Activated CD8-positive, alpha-beta T cell treated with anti-CD3 and anti-CD28 coated beads for 36 hours (primary cell): ENCODE results near the gene HSF4. TPM values are rescaled to one million over a fixed set of nuclear protein-coding genes. Genes with fewer than 3 reads are reported as not detected.
A peak's percentile ranks its signal among the peaks of the same experiment; 100 is the strongest.

ENCODE experiments used
- ATAC-seq: fragments of 200-7000 bp; cut with Tn5 transposase; one replicate; pipeline ENCODE4 v1.10.0; 2021; ENCODE audit warnings: mild to moderate bottlenecking, moderate library complexity
- CTCF ChIA-PET: fragments of 350-600 bp; sonication (Branson Sonifier 250); formaldehyde crosslinking; loops from one replicate; lab custom pipeline; 2021; ENCODE audit warnings: antibody characterized with exemption; lab: Charles Lee
- POLR2A ChIA-PET: fragments of 350-600 bp; sonication (Branson Sonifier 250); formaldehyde crosslinking; loops from one replicate; lab custom pipeline; 2021; ENCODE audit warnings: antibody characterized with exemption; lab: Charles Lee
- DNase-seq: peaks from one replicate; pipeline ENCODE4 v3.0.0-alpha.2; 2020
- H3K27ac Mint-ChIP-seq: one replicate; pipeline ENCODE4 v1.8.0; 2021; ENCODE audit warnings: mild to moderate bottlenecking, mixed read lengths
- H3K27me3 Mint-ChIP-seq: one replicate; pipeline ENCODE4 v1.8.0; 2021; ENCODE audit warnings: mixed read lengths
- H3K36me3 Mint-ChIP-seq: one replicate; pipeline ENCODE4 v1.8.0; 2021; ENCODE audit warnings: low read depth, mixed read lengths
- H3K4me1 Mint-ChIP-seq: one replicate; pipeline ENCODE4 v1.8.0; 2021; ENCODE audit warnings: low read depth, mixed read lengths
- H3K4me3 Mint-ChIP-seq: one replicate; pipeline ENCODE4 v1.8.0; 2021; ENCODE audit warnings: mild to moderate bottlenecking, moderate library complexity, mixed read lengths
- H3K9me3 Mint-ChIP-seq: one replicate; pipeline ENCODE4 v1.8.0; 2021; ENCODE audit warnings: mixed read lengths
- intact Hi-C: fragments of 100-400 bp; cut with micrococcal nuclease; formaldehyde crosslinking; loops from one replicate; pipeline ENCODE4 v1.10.0; 2022
- total RNA-seq, 2 experiments: library from RNA; stranded (reverse); gene quantifications; one replicate each; pipeline ENCODE4 v1.2.3, GENCODE V29; 2021
- TF ChIP-seq, protein P1 (sequence below): fragments of 200-600 bp; IDR thresholded peaks from one replicate; pipeline ENCODE4 v1.8.0; 2022; ENCODE audit warnings: antibody characterized with exemption, mild to moderate bottlenecking

The HSF4 gene
- total RNA-seq, 2 experiments from 2014 or later, result 56.0 to 73.3 TPM

DNA sequence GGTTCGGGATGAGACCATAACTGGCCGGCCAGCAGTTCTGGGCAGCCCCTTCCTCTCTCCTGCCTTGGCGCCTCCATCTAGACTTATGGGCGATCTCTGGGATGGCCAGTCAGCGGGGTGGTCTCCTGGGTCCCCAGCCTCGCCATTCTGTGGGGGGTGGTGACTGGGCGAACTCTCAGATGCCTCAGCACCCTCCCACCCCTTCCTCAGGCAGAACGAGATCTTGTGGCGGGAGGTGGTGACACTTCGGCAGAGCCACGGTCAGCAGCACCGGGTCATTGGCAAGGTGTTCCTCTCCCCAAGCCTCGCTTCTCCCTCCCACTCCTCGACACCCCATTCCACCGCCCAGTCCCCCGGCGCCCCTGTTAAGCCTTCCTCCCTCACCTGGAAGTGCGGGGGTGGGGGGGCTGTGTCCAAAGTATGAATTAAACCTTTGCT, 1.6 kb downstream of the HSF4 start:
- Mint-ChIP-seq H3K27me3 (peaks cover 72% of the 10 kb centered on the region), H3K9me3 (no peaks in the 10 kb centered on the region), H3K36me3 (peaks cover 17% of the 10 kb centered on the region), H3K4me3 (peak overlapping the region; percentile 46), H3K27ac (no peak overlapping the region), H3K4me1 (peaks cover 53% of the 10 kb centered on the region)
- TF ChIP-seq, protein P1, sequence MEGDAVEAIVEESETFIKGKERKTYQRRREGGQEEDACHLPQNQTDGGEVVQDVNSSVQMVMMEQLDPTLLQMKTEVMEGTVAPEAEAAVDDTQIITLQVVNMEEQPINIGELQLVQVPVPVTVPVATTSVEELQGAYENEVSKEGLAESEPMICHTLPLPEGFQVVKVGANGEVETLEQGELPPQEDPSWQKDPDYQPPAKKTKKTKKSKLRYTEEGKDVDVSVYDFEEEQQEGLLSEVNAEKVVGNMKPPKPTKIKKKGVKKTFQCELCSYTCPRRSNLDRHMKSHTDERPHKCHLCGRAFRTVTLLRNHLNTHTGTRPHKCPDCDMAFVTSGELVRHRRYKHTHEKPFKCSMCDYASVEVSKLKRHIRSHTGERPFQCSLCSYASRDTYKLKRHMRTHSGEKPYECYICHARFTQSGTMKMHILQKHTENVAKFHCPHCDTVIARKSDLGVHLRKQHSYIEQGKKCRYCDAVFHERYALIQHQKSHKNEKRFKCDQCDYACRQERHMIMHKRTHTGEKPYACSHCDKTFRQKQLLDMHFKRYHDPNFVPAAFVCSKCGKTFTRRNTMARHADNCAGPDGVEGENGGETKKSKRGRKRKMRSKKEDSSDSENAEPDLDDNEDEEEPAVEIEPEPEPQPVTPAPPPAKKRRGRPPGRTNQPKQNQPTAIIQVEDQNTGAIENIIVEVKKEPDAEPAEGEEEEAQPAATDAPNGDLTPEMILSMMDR, result no peak
- intact Hi-C loops, result no loop called here
- CTCF ChIA-PET, result interaction anchor here (0.9 to 16.0 kb wide), 3 partner anchors 8 to 19 kb away, joined by 3 to 209 read pairs (median 4); partner anchors contain the start of genes B3GNT9, FBXL8, HSF4 and TRADD
- DNase-seq (peak; percentile 35), ATAC-seq (no peak)
- POLR2A ChIA-PET, result interaction anchor here (1.4 to 3.7 kb wide), 3 partner anchors 8 to 14 kb away, joined by 4 to 23 read pairs (median 5); no protein-coding TSS in a partner anchor

DNA sequence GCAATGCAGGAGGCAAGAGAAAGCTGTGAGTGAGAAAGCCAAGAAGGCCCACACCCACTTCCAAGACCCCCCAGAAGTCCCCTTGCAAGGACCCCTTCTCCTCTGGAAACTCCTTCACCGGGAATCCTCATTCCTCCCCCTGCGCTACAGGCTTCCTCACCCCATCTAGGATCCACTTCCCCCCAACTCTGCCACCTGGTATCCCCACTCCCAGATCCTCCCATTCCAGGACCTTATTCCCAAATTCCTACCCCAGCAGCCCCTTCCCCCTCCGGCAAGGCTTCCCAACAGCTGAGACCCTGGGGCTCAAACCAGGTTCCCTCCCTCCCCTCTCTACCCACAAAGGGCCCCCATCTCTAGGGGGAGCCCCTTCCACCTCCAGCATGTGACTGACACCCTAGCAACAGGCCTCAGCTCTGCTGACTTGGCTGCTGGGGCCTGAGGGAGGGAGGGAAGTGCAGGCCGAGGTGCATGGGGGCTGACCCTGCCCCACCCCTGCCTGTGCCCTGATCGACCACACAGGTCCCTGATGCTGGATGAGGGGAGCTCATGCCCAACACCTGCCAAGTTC, 2.1 kb downstream of the HSF4 start:
- intact Hi-C loops, result no loop called here
- ATAC-seq, result no peak
- peak; percentile 55 for DNase-seq
- Mint-ChIP-seq H3K4me3 (peak overlapping the region; percentile 46), H3K4me1 (peaks cover 55% of the 10 kb centered on the region), H3K27me3 (peaks cover 75% of the 10 kb centered on the region), H3K36me3 (peaks cover 16% of the 10 kb centered on the region), H3K27ac (no peak overlapping the region), H3K9me3 (no peaks in the 10 kb centered on the region)
- ChIA-PET CTCF (interaction anchor here (0.9 to 16.0 kb wide), 3 partner anchors 9 to 18 kb away, joined by 3 to 209 read pairs (median 4); partner anchors contain the start of genes B3GNT9, FBXL8, HSF4 and TRADD), POLR2A (interaction anchor here (1.1 to 3.7 kb wide), 4 partner anchors 8 to 137 kb away, joined by 3 to 23 read pairs (median 4); no protein-coding TSS in a partner anchor)
- TF ChIP-seq, protein P1, result no peak

DNA sequence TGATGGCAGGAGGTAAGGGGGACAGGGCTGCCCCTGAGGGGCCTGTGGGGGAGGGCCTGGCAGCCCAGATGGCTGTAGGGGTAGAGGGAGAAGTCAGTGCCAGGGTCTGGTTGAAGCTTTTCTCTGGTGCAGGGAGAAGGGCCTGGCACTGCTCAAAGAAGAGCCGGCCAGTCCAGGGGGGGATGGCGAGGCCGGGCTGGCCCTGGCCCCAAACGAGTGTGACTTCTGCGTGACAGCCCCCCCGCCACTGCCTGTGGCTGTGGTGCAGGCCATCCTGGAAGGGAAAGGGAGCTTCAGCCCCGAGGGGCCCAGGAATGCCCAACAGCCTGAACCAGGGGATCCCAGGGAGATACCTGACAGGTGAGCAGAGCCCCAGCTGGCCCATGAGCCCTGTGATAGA, 3.0 kb downstream of the HSF4 start:
- DNase-seq (no peak), ATAC-seq (no peak)
- ChIA-PET CTCF (interaction anchor here (1.3 to 16.0 kb wide), 4 partner anchors 9 to 16 kb away, joined by 3 to 209 read pairs (median 20); partner anchors contain the start of genes B3GNT9, FBXL8, HSF4 and MATCAP1), POLR2A (interaction anchor here (1.1 to 3.7 kb wide), 4 partner anchors 9 to 138 kb away, joined by 3 to 23 read pairs (median 4); no protein-coding TSS in a partner anchor)
- TF ChIP-seq, protein P1, result no peak
- H3K9me3 Mint-ChIP-seq, result no peaks in the 10 kb centered on the region
- H3K4me3 Mint-ChIP-seq, result no peak overlapping the region
- H3K27me3 Mint-ChIP-seq, result peaks cover 73% of the 10 kb centered on the region
- H3K4me1 Mint-ChIP-seq, result peaks cover 51% of the 10 kb centered on the region
- H3K36me3 Mint-ChIP-seq, result peaks cover 7% of the 10 kb centered on the region
- no peak overlapping the region for H3K27ac Mint-ChIP-seq
- intact Hi-C loops, result no loop called here

DNA sequence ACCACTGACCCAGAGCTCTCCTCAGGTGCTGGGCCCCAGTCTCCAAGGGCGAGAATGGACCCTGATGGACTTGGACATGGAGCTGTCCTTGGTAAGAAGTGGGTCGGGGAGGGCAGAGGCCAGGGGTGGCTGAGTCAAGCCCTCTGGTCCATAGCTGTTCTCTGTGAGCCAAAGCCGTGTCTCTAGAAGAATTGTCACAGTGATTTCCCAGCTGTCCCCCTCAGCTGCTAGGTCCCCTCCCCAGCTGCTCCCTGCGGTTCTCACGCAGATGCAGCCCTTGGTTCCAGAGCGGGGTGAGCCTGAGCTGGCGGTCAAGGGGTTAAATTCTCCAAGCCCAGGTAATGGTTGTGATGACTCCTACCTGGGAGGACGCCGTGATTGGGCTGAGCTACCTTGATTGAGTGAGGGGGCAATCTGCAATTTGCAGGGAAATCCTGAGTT, 4.5 kb downstream of the HSF4 start:
- TF ChIP-seq, protein P1, result no peak
- H3K4me1 Mint-ChIP-seq, result peaks cover 57% of the 10 kb centered on the region
- peaks cover 10% of the 10 kb centered on the region for H3K36me3 Mint-ChIP-seq
- peaks cover 78% of the 10 kb centered on the region for H3K27me3 Mint-ChIP-seq
- ATAC-seq, result no peak
- ChIA-PET CTCF (interaction anchor here (0.8 to 16.0 kb wide), 7 partner anchors 7 to 215 kb away, joined by 3 to 209 read pairs (median 7); partner anchors contain the start of genes B3GNT9, CES3, FBXL8 and HSF4), POLR2A (no interaction called here)
- H3K27ac Mint-ChIP-seq, result no peak overlapping the region
- intact Hi-C loops, result no loop called here
- no peaks in the 10 kb centered on the region for H3K9me3 Mint-ChIP-seq
- H3K4me3 Mint-ChIP-seq, result no peak overlapping the region
- no peak for DNase-seq
